Memory B cell (primary cell): ENCODE measurements around the gene CAPN1.
A peak's percentile ranks its signal among the peaks of the same experiment; 100 is the strongest.

Experiments
- ATAC-seq: fragments of 150-1000 bp; cut with Tn5 transposase; 2 replicates; pipeline ENCODE4 v1.10.0; 2021; ENCODE audit warnings: low read depth, mild to moderate bottlenecking, moderate library complexity
- DNase-seq, 2 donors: peaks; one replicate each; pipeline ENCODE4 v3.0.0; 2022; ENCODE audit warnings: low spot score in 2 of 2
- H3K27ac Mint-ChIP-seq: one replicate; pipeline ENCODE4 v1.8.0; 2022; ENCODE audit warnings: mild to moderate bottlenecking, moderate library complexity, mixed read lengths
- H3K27me3 Mint-ChIP-seq: one replicate; pipeline ENCODE4 v1.8.0; 2022; ENCODE audit warnings: mixed read lengths
- H3K36me3 Mint-ChIP-seq: one replicate; pipeline ENCODE4 v1.8.0; 2022; ENCODE audit warnings: mild to moderate bottlenecking, mixed read lengths
- H3K4me1 Mint-ChIP-seq: one replicate; pipeline ENCODE4 v1.8.0; 2022; ENCODE audit warnings: mixed read lengths
- H3K4me3 Mint-ChIP-seq: one replicate; pipeline ENCODE4 v1.8.0; 2022; ENCODE audit warnings: mild to moderate bottlenecking, moderate library complexity, mixed read lengths
- H3K9me3 Mint-ChIP-seq: one replicate; pipeline ENCODE4 v1.8.0; 2022; ENCODE audit warnings: mixed read lengths

The CAPN1 gene

DNA sequence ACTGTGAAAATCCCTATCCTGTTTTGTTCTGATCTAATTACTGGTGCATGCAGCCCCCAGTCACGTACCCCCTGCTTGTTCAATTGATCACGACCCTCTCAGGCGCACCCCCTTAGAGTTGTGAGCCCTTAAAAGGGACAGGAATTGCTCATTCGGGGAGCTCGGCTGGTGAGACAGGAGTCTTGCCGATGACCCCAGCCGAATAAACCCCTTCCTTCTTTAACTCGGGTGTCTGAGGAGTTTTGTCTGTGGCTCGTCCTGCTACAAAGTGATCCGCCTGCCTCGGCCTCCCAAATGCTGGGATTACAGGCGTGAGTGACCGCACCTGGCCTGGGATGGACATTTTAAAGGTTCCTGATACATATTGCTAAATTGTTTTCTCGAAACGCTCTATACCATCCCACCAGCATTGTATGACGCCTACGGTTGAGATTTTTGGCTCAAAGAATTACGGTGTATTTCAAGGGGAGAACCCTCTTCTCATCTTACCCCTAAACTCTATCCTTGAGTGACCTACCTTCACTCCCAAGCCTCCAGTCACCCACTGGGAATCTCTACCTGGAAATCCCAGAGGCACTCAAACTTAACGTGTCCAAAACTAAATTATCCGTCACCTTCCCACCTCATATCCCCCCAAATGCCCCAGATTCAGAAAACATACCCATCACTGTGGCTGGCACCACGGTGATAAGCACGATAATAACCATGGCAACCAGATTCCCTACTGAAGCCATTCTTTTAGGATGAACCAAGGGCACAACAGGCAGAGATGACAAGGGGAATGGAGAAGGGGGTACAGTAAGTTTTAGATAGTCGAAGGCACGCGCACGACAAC is 79.2 kb downstream of the CAPN1 start:
- DNase-seq (no peak), ATAC-seq (peak; percentile 31)
- no peaks in the 10 kb centered on the region for H3K27me3 Mint-ChIP-seq
- H3K27ac Mint-ChIP-seq, result peak overlapping the region; percentile 83
- peaks cover 8% of the 10 kb centered on the region for H3K36me3 Mint-ChIP-seq
- no peaks in the 10 kb centered on the region for H3K9me3 Mint-ChIP-seq
- H3K4me3 Mint-ChIP-seq, result peak overlapping the region; percentile 74
- peaks cover 17% of the 10 kb centered on the region for H3K4me1 Mint-ChIP-seq
